ENCODE data around the gene GPX1. TPM values are rescaled to one million over a fixed set of nuclear protein-coding genes. Genes with fewer than 3 reads are reported as not detected.

The GPX1 gene
- total and polyA plus RNA-seq, 2 donors (not counting 1 experiment from before 2014, with no cell fraction given), result 79.5 to 180 TPM

DNA sequence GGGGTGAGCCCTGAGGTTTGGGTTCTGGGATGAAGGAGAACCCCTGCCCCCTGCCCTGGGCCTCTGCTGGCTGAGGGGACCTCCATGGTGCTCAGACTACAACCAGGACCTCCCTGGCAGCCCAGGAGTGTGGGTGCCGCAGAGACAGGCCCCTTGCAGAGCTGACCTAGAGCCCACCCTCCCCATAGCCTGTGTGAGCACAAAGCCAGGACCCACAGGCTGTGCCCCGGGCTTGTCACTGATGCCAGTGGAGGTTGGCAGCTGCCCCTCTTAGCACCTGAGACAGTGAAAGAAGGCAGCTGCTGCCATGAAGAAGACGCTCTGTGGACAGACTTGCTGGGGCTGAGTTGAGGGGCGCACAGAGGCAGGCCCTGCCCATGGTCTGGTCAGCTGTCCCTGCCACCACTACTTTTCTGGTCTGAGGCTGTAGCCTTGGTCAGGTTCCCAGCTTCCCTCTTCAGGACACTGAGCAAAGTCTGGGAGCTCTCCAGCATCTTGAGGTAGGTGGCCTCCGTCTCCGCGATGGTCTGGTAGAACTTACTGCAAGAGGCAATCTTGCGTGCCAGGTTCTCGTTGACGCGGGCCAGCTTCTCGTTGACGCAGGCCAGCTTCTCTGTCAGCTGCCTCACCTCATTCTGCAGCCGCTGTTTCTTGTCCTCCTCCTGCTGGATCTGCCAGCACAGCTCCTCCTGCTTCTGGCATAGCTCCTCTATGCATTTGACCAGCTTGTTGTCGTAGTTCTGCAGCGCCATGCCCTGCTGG is 41.3 kb downstream of the GPX1 start:
- Histone ChIP-seq H3K36me3 (replicated peaks in 1 of 2; ENCODE audit: control extremely low read depth in 1 of 2, control insufficient read depth in 1 of 2, extremely low read depth in 1 of 2, insufficient read depth in 2 of 2, low read length in 1 of 2) (peaks cover 14 to 61% of the 10 kb centered on the region in 2 experiments), H3K9me3 (ENCODE audit: control extremely low read depth in 1 of 3, control insufficient read depth in 2 of 3, insufficient read depth in 1 of 3, low read length in 2 of 3) (peaks cover 0 to 1% (median 0%) of the 10 kb centered on the region in 3 donors), H2AFZ (ENCODE audit: insufficient read depth, low read depth, low read length, poor library complexity, severe bottlenecking) (no peak overlapping the region), H4K20me1 (ENCODE audit: control insufficient read depth, insufficient read depth, low read length, poor library complexity, severe bottlenecking) (no peaks in the 10 kb centered on the region), H3K4me3 (ENCODE audit: control extremely low read depth in 1 of 5, extremely low read depth in 1 of 5, insufficient read depth in 1 of 5, low read depth in 2 of 5, low read length in 4 of 5) (no peak overlapping the region), H3K4me1 (ENCODE audit: control insufficient read depth in 2 of 2, insufficient read depth in 2 of 2, low read length in 2 of 2) (no peaks in the 10 kb centered on the region), H3K27me3 (replicated peaks in 1 of 4; ENCODE audit: control extremely low read depth in 1 of 4, control insufficient read depth in 3 of 4, insufficient read depth in 4 of 4, low read length in 3 of 4) (no peaks in the 10 kb centered on the region), H3K79me2 (ENCODE audit: control insufficient read depth, insufficient read depth, low read length) (peaks cover 14% of the 10 kb centered on the region), H3K27ac (ENCODE audit: low read length in 2 of 2) (no peak overlapping the region), H3K4me2 (replicated peaks; ENCODE audit: low read depth, low read length, poor library complexity, severe bottlenecking) (no peak overlapping the region), H3K9ac (ENCODE audit: low read length) (no peak overlapping the region)
- no peaks in the 10 kb centered on the region for H3K4me1 Mint-ChIP-seq
- DNase-seq, result no peak
- ChIA-PET CTCF (interaction anchor here (2.4 kb wide), 1 partner anchor 132 kb away, joined by 8 read pairs; no protein-coding TSS in a partner anchor), POLR2A (interaction anchor here (0.6 kb wide), 1 partner anchor 11 kb away, joined by 3 read pairs; no protein-coding TSS in a partner anchor)
- 98% methylated on average over 16 of the region's 16 CpGs for WGBS (ENCODE audit: insufficient coverage)
- TF ChIP-seq EZH2 (IDR thresholded peaks at IDR 0.05; ENCODE audit: borderline replicate concordance, insufficient read depth, low read depth, low read length, poor library complexity, severe bottlenecking), result no peak
- TF ChIP-seq, protein P1, sequence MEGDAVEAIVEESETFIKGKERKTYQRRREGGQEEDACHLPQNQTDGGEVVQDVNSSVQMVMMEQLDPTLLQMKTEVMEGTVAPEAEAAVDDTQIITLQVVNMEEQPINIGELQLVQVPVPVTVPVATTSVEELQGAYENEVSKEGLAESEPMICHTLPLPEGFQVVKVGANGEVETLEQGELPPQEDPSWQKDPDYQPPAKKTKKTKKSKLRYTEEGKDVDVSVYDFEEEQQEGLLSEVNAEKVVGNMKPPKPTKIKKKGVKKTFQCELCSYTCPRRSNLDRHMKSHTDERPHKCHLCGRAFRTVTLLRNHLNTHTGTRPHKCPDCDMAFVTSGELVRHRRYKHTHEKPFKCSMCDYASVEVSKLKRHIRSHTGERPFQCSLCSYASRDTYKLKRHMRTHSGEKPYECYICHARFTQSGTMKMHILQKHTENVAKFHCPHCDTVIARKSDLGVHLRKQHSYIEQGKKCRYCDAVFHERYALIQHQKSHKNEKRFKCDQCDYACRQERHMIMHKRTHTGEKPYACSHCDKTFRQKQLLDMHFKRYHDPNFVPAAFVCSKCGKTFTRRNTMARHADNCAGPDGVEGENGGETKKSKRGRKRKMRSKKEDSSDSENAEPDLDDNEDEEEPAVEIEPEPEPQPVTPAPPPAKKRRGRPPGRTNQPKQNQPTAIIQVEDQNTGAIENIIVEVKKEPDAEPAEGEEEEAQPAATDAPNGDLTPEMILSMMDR (IDR thresholded peaks at IDR 0.05), result no peak
- no peaks in the 10 kb centered on the region for H3K27me3 Mint-ChIP-seq
- H3K4me3 Mint-ChIP-seq, result no peak overlapping the region
- no peak for ATAC-seq (ENCODE audit: low read depth)
- intact Hi-C loops (cut with micrococcal nuclease), result no loop called here
- H3K27ac Mint-ChIP-seq, result no peak overlapping the region
- H3K9me3 Mint-ChIP-seq (ENCODE audit: insufficient read depth), result no peaks in the 10 kb centered on the region
